HepG2 (cell line): ENCODE results near the gene ILRUN. TPM values are rescaled to one million over a fixed set of nuclear protein-coding genes. Genes with fewer than 3 reads are reported as not detected.

Source experiments
- AGO2 ChIP-seq: fragments of 200-400 bp; formaldehyde crosslinking; optimal IDR thresholded peaks from 2 replicates; pipeline ENCODE3; 2017; ENCODE audit warnings: mild to moderate bottlenecking, low read depth, low read length, moderate library complexity
- HDAC2 ChIP-seq: sonication (generic); formaldehyde crosslinking; IDR thresholded peaks from 2 replicates; pipeline ENCODE4 v1.4.0; 2020; ENCODE audit warnings: missing genetic modification reagents
- MAF1 ChIP-seq: sonication (generic); formaldehyde crosslinking; IDR thresholded peaks from 2 replicates; pipeline ENCODE4 v1.5.0; 2020; ENCODE audit warnings: missing genetic modification reagents, borderline replicate concordance
- RAD21 ChIP-seq: fragments of 450-650 bp; formaldehyde crosslinking; IDR thresholded peaks from 2 replicates; pipeline ENCODE4 v1.5.0; 2020; ENCODE audit warnings: mild to moderate bottlenecking
- THAP11 ChIP-seq: IDR thresholded peaks from 2 replicates; pipeline ENCODE4 v1.6.1; 2016; ENCODE audit warnings: missing biosample characterization, missing genetic modification reagents
- ZBTB42 ChIP-seq: sonication (generic); formaldehyde crosslinking; IDR thresholded peaks from 2 replicates; pipeline ENCODE4 v1.5.0; 2020; ENCODE audit warnings: mild to moderate bottlenecking, missing genetic modification reagents
- ZFX ChIP-seq: sonication (generic); formaldehyde crosslinking; IDR thresholded peaks from 2 replicates; pipeline ENCODE4 v1.4.0; 2020; ENCODE audit warnings: mild to moderate bottlenecking, low read depth, missing genetic modification reagents, moderate library complexity
- ZNF496 ChIP-seq: sonication (generic); formaldehyde crosslinking; IDR thresholded peaks from 2 replicates; pipeline ENCODE4 v1.8.1; 2023; ENCODE audit warnings: mild to moderate bottlenecking, moderate library complexity, missing genetic modification reagents; ENCODE audit not compliant: insufficient replicate concordance
- ZNF562 ChIP-seq: sonication (generic); formaldehyde crosslinking; IDR thresholded peaks from 2 replicates; pipeline ENCODE4 v1.8.0; 2022; ENCODE audit warnings: missing genetic modification reagents, borderline replicate concordance
- polyA plus RNA-seq, 8 experiments: library from polyadenylated mRNA; depleted of rRNA in 3 of 8; stranded (reverse) in 7 of 8; unstranded in 1 of 8; fragments of >200 nt; fragmentation: Illumina TruSeq in 4 of 8; extraction: Trizol in 4 of 8; gene quantifications; 2 replicates each; pipeline versions ENCODE4 v1.2.1 to v1.2.3, GENCODE V29; 2011 to 2016; ENCODE audit warnings: low read depth in 4 of 8, missing spikeins in 1 of 8, mixed read lengths in 1 of 8; ENCODE audit not compliant: insufficient read depth in 1 of 8
- total RNA-seq, 5 experiments: library from RNA; depleted of rRNA; stranded (reverse); fragments of >200 nt; fragmentation: Illumina TruSeq; extraction: Trizol; gene quantifications; 2 replicates each; pipeline ENCODE4 v1.2.3, GENCODE V29; 2016; ENCODE audit warnings: low read depth in 1 of 5
- TF ChIP-seq, protein P1 (sequence below): sonication (generic); formaldehyde crosslinking; IDR thresholded peaks from 2 replicates; pipeline ENCODE4 v1.4.0; 2020; ENCODE audit warnings: missing genetic modification reagents
- TF ChIP-seq, protein P2 (sequence below): sonication (generic); formaldehyde crosslinking; IDR thresholded peaks from 2 replicates; pipeline ENCODE4 v1.8.0; 2023; ENCODE audit warnings: mild to moderate bottlenecking, missing genetic modification reagents
- TF ChIP-seq, protein P3 (sequence below): sonication (generic); formaldehyde crosslinking; IDR thresholded peaks from 2 replicates; pipeline ENCODE4 v1.4.0; 2020; ENCODE audit warnings: missing genetic modification reagents
- TF ChIP-seq, protein P4 (sequence below): sonication (generic); formaldehyde crosslinking; IDR thresholded peaks from 2 replicates; pipeline ENCODE4 v1.5.0; 2020; ENCODE audit warnings: mild to moderate bottlenecking, missing genetic modification reagents, moderate library complexity
- TF ChIP-seq, protein P5 (sequence below): sonication (generic); formaldehyde crosslinking; IDR thresholded peaks from 2 replicates; pipeline ENCODE4 v1.4.0; 2020; ENCODE audit warnings: mild to moderate bottlenecking, missing genetic modification reagents

The ILRUN gene
- total and polyA plus RNA-seq, 2 of the 13 experiments (the other 11 are each of a cell fraction or from before 2014, with no cell fraction given) = 45.5 to 66.6 TPM

DNA sequence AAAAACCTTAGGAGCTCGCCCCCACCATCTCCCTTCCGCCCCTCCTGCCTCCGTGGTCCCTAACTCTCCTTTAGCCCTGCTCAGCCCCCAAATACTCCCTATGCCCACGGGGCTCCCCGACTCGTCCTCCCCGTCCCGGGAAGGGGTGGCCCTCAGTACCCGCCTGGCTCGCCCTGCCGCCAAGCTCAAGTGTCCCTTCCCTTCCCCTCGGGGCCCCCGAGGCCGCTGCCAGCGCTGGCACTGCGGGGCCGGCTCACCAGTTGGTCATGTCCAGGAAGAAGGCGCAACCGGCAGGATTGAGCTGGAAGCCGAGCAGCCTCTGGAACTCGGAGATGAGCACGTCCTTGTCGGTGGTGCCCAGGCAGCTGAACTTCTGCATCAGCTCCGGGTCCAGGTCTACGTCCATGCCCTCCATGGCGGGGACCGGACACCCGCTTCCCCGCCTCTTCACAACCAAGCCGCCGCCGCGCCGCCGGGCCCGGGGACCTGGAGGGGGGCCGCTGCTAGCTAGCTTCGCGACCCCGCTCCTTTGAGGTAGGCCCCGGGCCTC lies 303 bp downstream of the ILRUN start (continued):
- TF ChIP-seq, protein P1, sequence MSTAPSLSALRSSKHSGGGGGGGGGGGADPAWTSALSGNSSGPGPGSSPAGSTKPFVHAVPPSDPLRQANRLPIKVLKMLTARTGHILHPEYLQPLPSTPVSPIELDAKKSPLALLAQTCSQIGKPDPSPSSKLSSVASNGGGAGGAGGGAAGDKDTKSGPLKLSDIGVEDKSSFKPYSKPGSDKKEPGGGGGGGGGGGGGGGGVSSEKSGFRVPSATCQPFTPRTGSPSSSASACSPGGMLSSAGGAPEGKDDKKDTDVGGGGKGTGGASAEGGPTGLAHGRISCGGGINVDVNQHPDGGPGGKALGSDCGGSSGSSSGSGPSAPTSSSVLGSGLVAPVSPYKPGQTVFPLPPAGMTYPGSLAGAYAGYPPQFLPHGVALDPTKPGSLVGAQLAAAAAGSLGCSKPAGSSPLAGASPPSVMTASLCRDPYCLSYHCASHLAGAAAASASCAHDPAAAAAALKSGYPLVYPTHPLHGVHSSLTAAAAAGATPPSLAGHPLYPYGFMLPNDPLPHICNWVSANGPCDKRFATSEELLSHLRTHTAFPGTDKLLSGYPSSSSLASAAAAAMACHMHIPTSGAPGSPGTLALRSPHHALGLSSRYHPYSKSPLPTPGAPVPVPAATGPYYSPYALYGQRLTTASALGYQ (CRISPR knock-in tag) = peak; percentile 28; the same call in 1 of the 2 replicates
- TF ChIP-seq MAF1 (CRISPR knock-in tag) = peak; percentile 47; the same call in 1 of the 2 replicates
- peak; percentile 76 for TF ChIP-seq AGO2
- TF ChIP-seq, protein P2, sequence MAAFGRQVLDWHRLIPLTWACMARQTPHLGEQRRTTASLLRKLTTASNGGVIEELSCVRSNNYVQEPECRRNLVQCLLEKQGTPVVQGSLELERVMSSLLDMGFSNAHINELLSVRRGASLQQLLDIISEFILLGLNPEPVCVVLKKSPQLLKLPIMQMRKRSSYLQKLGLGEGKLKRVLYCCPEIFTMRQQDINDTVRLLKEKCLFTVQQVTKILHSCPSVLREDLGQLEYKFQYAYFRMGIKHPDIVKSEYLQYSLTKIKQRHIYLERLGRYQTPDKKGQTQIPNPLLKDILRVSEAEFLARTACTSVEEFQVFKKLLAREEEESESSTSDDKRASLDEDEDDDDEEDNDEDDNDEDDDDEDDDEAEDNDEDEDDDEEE (CRISPR knock-in tag) = peak; percentile 60; the same call in 1 of the 2 replicates
- TF ChIP-seq ZNF562 (CRISPR knock-in tag) = no peak
- TF ChIP-seq, protein P3, sequence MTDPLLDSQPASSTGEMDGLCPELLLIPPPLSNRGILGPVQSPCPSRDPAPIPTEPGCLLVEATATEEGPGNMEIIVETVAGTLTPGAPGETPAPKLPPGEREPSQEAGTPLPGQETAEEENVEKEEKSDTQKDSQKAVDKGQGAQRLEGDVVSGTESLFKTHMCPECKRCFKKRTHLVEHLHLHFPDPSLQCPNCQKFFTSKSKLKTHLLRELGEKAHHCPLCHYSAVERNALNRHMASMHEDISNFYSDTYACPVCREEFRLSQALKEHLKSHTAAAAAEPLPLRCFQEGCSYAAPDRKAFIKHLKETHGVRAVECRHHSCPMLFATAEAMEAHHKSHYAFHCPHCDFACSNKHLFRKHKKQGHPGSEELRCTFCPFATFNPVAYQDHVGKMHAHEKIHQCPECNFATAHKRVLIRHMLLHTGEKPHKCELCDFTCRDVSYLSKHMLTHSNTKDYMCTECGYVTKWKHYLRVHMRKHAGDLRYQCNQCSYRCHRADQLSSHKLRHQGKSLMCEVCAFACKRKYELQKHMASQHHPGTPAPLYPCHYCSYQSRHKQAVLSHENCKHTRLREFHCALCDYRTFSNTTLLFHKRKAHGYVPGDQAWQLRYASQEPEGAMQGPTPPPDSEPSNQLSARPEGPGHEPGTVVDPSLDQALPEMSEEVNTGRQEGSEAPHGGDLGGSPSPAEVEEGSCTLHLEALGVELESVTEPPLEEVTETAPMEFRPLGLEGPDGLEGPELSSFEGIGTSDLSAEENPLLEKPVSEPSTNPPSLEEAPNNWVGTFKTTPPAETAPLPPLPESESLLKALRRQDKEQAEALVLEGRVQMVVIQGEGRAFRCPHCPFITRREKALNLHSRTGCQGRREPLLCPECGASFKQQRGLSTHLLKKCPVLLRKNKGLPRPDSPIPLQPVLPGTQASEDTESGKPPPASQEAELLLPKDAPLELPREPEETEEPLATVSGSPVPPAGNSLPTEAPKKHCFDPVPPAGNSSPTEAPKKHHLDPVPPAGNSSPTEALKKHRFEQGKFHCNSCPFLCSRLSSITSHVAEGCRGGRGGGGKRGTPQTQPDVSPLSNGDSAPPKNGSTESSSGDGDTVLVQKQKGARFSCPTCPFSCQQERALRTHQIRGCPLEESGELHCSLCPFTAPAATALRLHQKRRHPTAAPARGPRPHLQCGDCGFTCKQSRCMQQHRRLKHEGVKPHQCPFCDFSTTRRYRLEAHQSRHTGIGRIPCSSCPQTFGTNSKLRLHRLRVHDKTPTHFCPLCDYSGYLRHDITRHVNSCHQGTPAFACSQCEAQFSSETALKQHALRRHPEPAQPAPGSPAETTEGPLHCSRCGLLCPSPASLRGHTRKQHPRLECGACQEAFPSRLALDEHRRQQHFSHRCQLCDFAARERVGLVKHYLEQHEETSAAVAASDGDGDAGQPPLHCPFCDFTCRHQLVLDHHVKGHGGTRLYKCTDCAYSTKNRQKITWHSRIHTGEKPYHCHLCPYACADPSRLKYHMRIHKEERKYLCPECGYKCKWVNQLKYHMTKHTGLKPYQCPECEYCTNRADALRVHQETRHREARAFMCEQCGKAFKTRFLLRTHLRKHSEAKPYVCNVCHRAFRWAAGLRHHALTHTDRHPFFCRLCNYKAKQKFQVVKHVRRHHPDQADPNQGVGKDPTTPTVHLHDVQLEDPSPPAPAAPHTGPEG (CRISPR knock-in tag) = no peak
- peak; percentile 80; the same call in 1 of the 2 replicates for TF ChIP-seq ZFX (CRISPR knock-in tag)
- TF ChIP-seq THAP11 = no peak
- 0 out of 2 replicates have a peak, but pooled peaks have one; percentile 32 for TF ChIP-seq ZBTB42
- 0 out of 2 replicates have a peak, but pooled peaks have one; percentile 35 for TF ChIP-seq HDAC2 (CRISPR knock-in tag)
- no peak for TF ChIP-seq ZNF496 (CRISPR knock-in tag)
- TF ChIP-seq, protein P4, sequence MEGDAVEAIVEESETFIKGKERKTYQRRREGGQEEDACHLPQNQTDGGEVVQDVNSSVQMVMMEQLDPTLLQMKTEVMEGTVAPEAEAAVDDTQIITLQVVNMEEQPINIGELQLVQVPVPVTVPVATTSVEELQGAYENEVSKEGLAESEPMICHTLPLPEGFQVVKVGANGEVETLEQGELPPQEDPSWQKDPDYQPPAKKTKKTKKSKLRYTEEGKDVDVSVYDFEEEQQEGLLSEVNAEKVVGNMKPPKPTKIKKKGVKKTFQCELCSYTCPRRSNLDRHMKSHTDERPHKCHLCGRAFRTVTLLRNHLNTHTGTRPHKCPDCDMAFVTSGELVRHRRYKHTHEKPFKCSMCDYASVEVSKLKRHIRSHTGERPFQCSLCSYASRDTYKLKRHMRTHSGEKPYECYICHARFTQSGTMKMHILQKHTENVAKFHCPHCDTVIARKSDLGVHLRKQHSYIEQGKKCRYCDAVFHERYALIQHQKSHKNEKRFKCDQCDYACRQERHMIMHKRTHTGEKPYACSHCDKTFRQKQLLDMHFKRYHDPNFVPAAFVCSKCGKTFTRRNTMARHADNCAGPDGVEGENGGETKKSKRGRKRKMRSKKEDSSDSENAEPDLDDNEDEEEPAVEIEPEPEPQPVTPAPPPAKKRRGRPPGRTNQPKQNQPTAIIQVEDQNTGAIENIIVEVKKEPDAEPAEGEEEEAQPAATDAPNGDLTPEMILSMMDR (CRISPR knock-in tag) = 0 out of 2 replicates have a peak, but pooled peaks have one; percentile 5
- TF ChIP-seq, protein P5, sequence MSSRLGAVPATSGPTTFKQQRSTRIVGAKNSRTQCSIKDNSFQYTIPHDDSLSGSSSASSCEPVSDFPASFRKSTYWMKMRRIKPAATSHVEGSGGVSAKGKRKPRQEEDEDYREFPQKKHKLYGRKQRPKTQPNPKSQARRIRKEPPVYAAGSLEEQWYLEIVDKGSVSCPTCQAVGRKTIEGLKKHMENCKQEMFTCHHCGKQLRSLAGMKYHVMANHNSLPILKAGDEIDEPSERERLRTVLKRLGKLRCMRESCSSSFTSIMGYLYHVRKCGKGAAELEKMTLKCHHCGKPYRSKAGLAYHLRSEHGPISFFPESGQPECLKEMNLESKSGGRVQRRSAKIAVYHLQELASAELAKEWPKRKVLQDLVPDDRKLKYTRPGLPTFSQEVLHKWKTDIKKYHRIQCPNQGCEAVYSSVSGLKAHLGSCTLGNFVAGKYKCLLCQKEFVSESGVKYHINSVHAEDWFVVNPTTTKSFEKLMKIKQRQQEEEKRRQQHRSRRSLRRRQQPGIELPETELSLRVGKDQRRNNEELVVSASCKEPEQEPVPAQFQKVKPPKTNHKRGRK (CRISPR knock-in tag) = 0 out of 2 replicates have a peak, but pooled peaks have one; percentile 27
- peak; percentile 59; the same call in 1 of the 2 replicates for TF ChIP-seq RAD21 (CRISPR knock-in tag)
